Kidney glomerular epithelial cell (primary cell): Measurements from ENCODE around the gene MAPK9.
"Not testable (repeated sequence)": the region's sequence is repeated elsewhere in the genome, so short reads cannot be mapped to it uniquely, and the experiment has no call there.

ENCODE experiments used
- DNase-seq: peaks from one replicate; lab custom pipeline; 2025; lab: John Stamatoyannopoulos, UW

The MAPK9 gene

GRCh38 chr5:180234271-180234670, 57.6 kb downstream of the MAPK9 start:
- no peak for DNase-seq

- no peak for DNase-seq
These were observed 58.2 kb downstream of the MAPK9 start for GRCh38 chr5:180233729-180234128.

GRCh38 chr5:180230017-180230416, 61.9 kb downstream of the MAPK9 start:
- no peak for DNase-seq

- no peak for DNase-seq
These were observed 69.8 kb downstream of the MAPK9 start for GRCh38 chr5:180222056-180222455.

- no peak for DNase-seq
These were observed 74.1 kb downstream of the MAPK9 start for GRCh38 chr5:180217797-180218196.

GRCh38 chr5:180216646-180217171, 75.2 kb downstream of the MAPK9 start:
- DNase-seq, result no peak

GRCh38 chr5:180215783-180216630, 75.9 kb downstream of the MAPK9 start:
- DNase-seq, result no peak

GRCh38 chr5:180214870-180215770, 76.8 kb downstream of the MAPK9 start:
- no peak for DNase-seq

- DNase-seq, result no peak
These were observed 78.2 kb downstream of the MAPK9 start for GRCh38 chr5:180213657-180214207.

- DNase-seq, result no peak
These were observed 78.7 kb downstream of the MAPK9 start for GRCh38 chr5:180213256-180213600.

GRCh38 chr5:180212363-180213255, 79.3 kb downstream of the MAPK9 start:
- DNase-seq, result no peak

GRCh38 chr5:180211761-180212035, 80.2 kb downstream of the MAPK9 start:
- no peak for DNase-seq

- no peak for DNase-seq
These were observed 80.7 kb downstream of the MAPK9 start for GRCh38 chr5:180210961-180211760.

- DNase-seq, result not testable (repeated sequence)
These were observed 81.8 kb downstream of the MAPK9 start for GRCh38 chr5:180210077-180210476.

- no peak for DNase-seq
These were observed 82.7 kb downstream of the MAPK9 start, which contains the start of gene RASGEF1C for GRCh38 chr5:180209137-180209581. RASGEF1C (minus strand) TSS chr5:180209211; CDS start chr5:180138052, 71,159 bp downstream.

GRCh38 chr5:180208435-180209081, 83.3 kb downstream of the MAPK9 start:
- no peak for DNase-seq

- DNase-seq, result no peak
These were observed 83.8 kb downstream of the MAPK9 start for GRCh38 chr5:180208038-180208434.

GRCh38 chr5:180207593-180207992, 84.3 kb downstream of the MAPK9 start:
- no peak for DNase-seq

GRCh38 chr5:180206993-180207392, 84.9 kb downstream of the MAPK9 start:
- DNase-seq, result no peak

- no peak for DNase-seq
These were observed 86.0 kb downstream of the MAPK9 start for GRCh38 chr5:180205916-180206315.
